GM23338 (cell line): ENCODE measurements around the gene TSPEAR. TPM values are rescaled to one million over a fixed set of nuclear protein-coding genes. Genes with fewer than 3 reads are reported as not detected.

Source experiments
- ATAC-seq: fragments of 200-7000 bp; cut with Tn5 transposase; 3 replicates; pipeline ENCODE4 v1.9.1; 2020
- DNase-seq: peaks from one replicate; pipeline ENCODE4 v3.0.0-alpha.2; 2015; ENCODE audit warnings: low spot score
- H2AFZ ChIP-seq: fragments of 200-600 bp; sonication (generic); 2 replicates; pipeline ENCODE4 v1.8.0; 2016; ENCODE audit warnings: antibody characterized with exemption, mild to moderate bottlenecking, moderate library complexity
- H3F3A ChIP-seq: fragments of 200-600 bp; sonication (generic); replicated peaks from 2 replicates; pipeline ENCODE4 v1.8.0; 2017; ENCODE audit warnings: antibody characterized with exemption, mixed run types, low read depth
- H3K27ac ChIP-seq: fragments of 200-600 bp; sonication (generic); 2 replicates; pipeline ENCODE4 v1.6.1; 2016; ENCODE audit warnings: low read depth
- H3K27me3 ChIP-seq: fragments of 200-600 bp; sonication (generic); 2 replicates; pipeline ENCODE4 v1.8.0; 2016; ENCODE audit warnings: mild to moderate bottlenecking, mixed run types, moderate library complexity; ENCODE audit not compliant: insufficient read depth
- H3K36me3 ChIP-seq: fragments of 200-600 bp; sonication (generic); 2 replicates; pipeline ENCODE4 v1.8.0; 2016; ENCODE audit warnings: mild to moderate bottlenecking; ENCODE audit not compliant: insufficient read depth
- H3K4me1 ChIP-seq: fragments of 200-600 bp; sonication (generic); 2 replicates; pipeline ENCODE4 v1.8.0; 2016; ENCODE audit warnings: mild to moderate bottlenecking, moderate library complexity; ENCODE audit not compliant: insufficient read depth
- H3K4me2 ChIP-seq: fragments of 200-600 bp; sonication (generic); 2 replicates; pipeline ENCODE4 v1.7.1; 2017; ENCODE audit warnings: mixed run types
- H3K4me3 ChIP-seq: fragments of 200-600 bp; sonication (generic); 2 replicates; pipeline ENCODE4 v1.6.1; 2016; ENCODE audit warnings: mixed run types
- H3K79me2 ChIP-seq: fragments of 200-600 bp; sonication (generic); replicated peaks from 2 replicates; pipeline ENCODE4 v1.8.0; 2017; ENCODE audit warnings: mild to moderate bottlenecking; ENCODE audit not compliant: insufficient read depth
- H3K9me2 ChIP-seq: fragments of 200-600 bp; sonication (generic); 2 replicates; pipeline ENCODE4 v1.8.0; 2017; ENCODE audit not compliant: insufficient read depth
- H4K20me1 ChIP-seq: fragments of 200-600 bp; sonication (generic); replicated peaks from 2 replicates; pipeline ENCODE4 v1.8.0; 2017; ENCODE audit warnings: mild to moderate bottlenecking; ENCODE audit not compliant: insufficient read depth
- H3K27ac Mint-ChIP-seq: 2 replicates; pipeline ENCODE4 v1.8.0; 2020; ENCODE audit warnings: inconsistent platforms, mild to moderate bottlenecking, moderate library complexity, mixed read lengths
- H3K27me3 Mint-ChIP-seq: 3 replicates; pipeline ENCODE4 v1.8.0; 2022; ENCODE audit warnings: low read depth, mild to moderate bottlenecking, moderate library complexity, mixed read lengths, inconsistent platforms; ENCODE audit not compliant: insufficient read depth, poor library complexity
- H3K36me3 Mint-ChIP-seq: 3 replicates; pipeline ENCODE4 v1.8.0; 2021; ENCODE audit warnings: low read depth, mild to moderate bottlenecking, inconsistent platforms, moderate library complexity, mixed read lengths
- H3K4me1 Mint-ChIP-seq: 3 replicates; pipeline ENCODE4 v1.8.0; 2020; ENCODE audit warnings: mild to moderate bottlenecking, inconsistent platforms, mixed read lengths
- H3K4me3 Mint-ChIP-seq: 3 replicates; pipeline ENCODE4 v1.8.0; 2021; ENCODE audit warnings: moderate library complexity, mild to moderate bottlenecking, inconsistent platforms, mixed read lengths
- H3K9me3 Mint-ChIP-seq: 3 replicates; pipeline ENCODE4 v1.8.0; 2020; ENCODE audit warnings: moderate library complexity, mild to moderate bottlenecking, inconsistent platforms, mixed read lengths
- CREB1 ChIP-seq: fragments of 250-450 bp; sonication (Bioruptor Pico); IDR thresholded peaks from 2 replicates; pipeline ENCODE4 v1.5.0; 2020; ENCODE audit warnings: low read depth, mild to moderate bottlenecking, moderate library complexity
- EZH2 ChIP-seq: fragments of 200-600 bp; sonication (generic); IDR thresholded peaks from one replicate; pipeline ENCODE4 v1.8.0; 2017; ENCODE audit warnings: antibody characterized with exemption, mild to moderate bottlenecking, low read depth; ENCODE audit not compliant: unreplicated experiment
- EZH2phosphoT487 ChIP-seq: fragments of 200-600 bp; sonication (generic); IDR thresholded peaks from one replicate; pipeline ENCODE4 v1.8.1; 2018; ENCODE audit warnings: antibody characterized with exemption; ENCODE audit not compliant: unreplicated experiment
- JUNB ChIP-seq: IDR thresholded peaks from one replicate; pipeline ENCODE4 v1.6.1; 2016; ENCODE audit warnings: antibody characterized with exemption; ENCODE audit not compliant: unreplicated experiment
- NANOG ChIP-seq: IDR thresholded peaks from 2 replicates; pipeline ENCODE4 v1.6.1; 2016; ENCODE audit warnings: antibody characterized with exemption, borderline replicate concordance
- POLR2AphosphoS5 ChIP-seq: IDR thresholded peaks from 2 replicates; pipeline ENCODE4 v1.6.1; 2016; ENCODE audit warnings: antibody characterized with exemption, low read depth
- REST ChIP-seq: IDR thresholded peaks from one replicate; pipeline ENCODE4 v1.6.1; 2018; ENCODE audit warnings: antibody characterized with exemption; ENCODE audit not compliant: unreplicated experiment
- STAT1 ChIP-seq: IDR thresholded peaks from one replicate; pipeline ENCODE4 v1.6.1; 2016; ENCODE audit warnings: antibody characterized with exemption; ENCODE audit not compliant: unreplicated experiment
- ZNF114 ChIP-seq: fragments of 250-450 bp; sonication (Bioruptor Pico); IDR thresholded peaks from 2 replicates; pipeline ENCODE4 v1.5.0; 2020; ENCODE audit warnings: mild to moderate bottlenecking, moderate library complexity
- ZNF331 ChIP-seq: fragments of 250-450 bp; sonication (Bioruptor Pico); IDR thresholded peaks from 2 replicates; pipeline ENCODE4 v1.5.0; 2020; ENCODE audit warnings: low read depth, mild to moderate bottlenecking, moderate library complexity
- polyA plus RNA-seq: library from polyadenylated mRNA; unstranded; fragments of >200 nt; fragmentation: Nextera tagmentation; extraction: Ambion mirVana; gene quantifications from 2 replicates; pipeline ENCODE4 v1.2.1, GENCODE V29; 2016
- total RNA-seq: library from RNA; depleted of rRNA; stranded (reverse); fragments of >200 nt; shearing (Covaris generic); gene quantifications from 2 replicates; pipeline ENCODE4 v1.2.3, GENCODE V29; 2014
- TF ChIP-seq, protein P1 (sequence below), 2 experiments: fragments of 200-600 bp in 1 of 2; sonication (generic) in 1 of 2; conservative IDR thresholded peaks; 2 replicates each; pipeline versions ENCODE4 v1.5.1 to v1.6.1; 2016 to 2017; ENCODE audit warnings: antibody characterized with exemption in 2 of 2, low read depth in 2 of 2, mild to moderate bottlenecking in 2 of 2, moderate library complexity in 1 of 2
- TF ChIP-seq, protein P2 (sequence below): fragments of 250-450 bp; sonication (Bioruptor Pico); IDR thresholded peaks from 2 replicates; pipeline ENCODE4 v1.5.0; 2020; ENCODE audit warnings: mild to moderate bottlenecking, moderate library complexity
- TF ChIP-seq, protein P3 (sequence below): IDR thresholded peaks from 2 replicates; pipeline ENCODE4 v1.6.1; 2016; ENCODE audit warnings: antibody characterized with exemption

Gene TSPEAR
- total and polyA plus RNA-seq, 2 experiments from 2014 or later, result 0.35 to 0.92 TPM

DNA sequence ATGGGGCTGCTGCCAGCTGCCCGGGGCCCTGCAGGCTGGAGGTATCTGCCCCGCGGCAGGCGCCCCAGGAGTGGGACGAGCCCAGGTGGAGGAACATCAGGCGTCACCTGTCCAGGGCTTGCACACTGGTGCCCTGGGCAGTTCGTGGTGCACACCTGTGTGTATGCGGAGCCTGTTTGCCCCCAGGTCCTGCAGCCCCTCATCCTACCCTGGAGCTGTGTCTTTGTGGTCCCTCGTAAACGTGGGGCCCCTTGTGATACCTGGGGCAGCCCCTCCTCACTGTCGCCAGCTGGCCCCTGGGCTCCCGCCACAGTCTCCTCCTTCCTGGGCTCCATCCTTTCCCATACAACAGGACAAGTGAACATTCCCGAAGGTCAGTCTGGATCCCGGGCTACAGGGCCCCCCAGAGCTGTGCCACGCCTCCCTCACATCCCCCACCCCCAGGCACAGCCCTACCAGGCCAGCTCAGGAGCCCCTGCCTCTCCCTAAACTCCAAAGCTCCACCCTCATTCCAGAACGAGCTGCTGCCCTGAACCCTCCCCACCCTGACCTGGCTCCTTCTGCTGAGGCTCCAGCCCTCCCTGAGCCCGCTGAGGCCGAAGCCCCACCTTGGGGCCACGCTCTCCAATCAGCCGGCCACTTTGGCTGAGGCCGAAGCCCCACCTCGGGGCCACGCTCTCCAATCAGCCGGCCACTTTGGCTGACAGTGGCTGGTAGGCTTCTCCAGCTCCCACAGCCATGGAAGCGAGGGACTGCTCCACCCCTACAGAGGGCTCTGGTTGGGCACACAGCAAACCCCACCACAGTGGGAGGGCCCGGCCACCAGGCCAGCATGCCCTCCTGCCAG lies 47.6 kb upstream of the TSPEAR start:
- no peaks in the 10 kb centered on the region for H3K27me3 ChIP-seq
- H3K9me2 ChIP-seq, result no peaks in the 10 kb centered on the region
- H3K4me3 Mint-ChIP-seq, result no peak overlapping the region
- H4K20me1 ChIP-seq, result no peaks in the 10 kb centered on the region
- no peaks in the 10 kb centered on the region for H3F3A ChIP-seq
- no peaks in the 10 kb centered on the region for H3K79me2 ChIP-seq
- no peak for TF ChIP-seq CREB1
- no peak for TF ChIP-seq STAT1
- no peak for TF ChIP-seq EZH2phosphoT487
- no peak for TF ChIP-seq POLR2AphosphoS5
- TF ChIP-seq, protein P1, sequence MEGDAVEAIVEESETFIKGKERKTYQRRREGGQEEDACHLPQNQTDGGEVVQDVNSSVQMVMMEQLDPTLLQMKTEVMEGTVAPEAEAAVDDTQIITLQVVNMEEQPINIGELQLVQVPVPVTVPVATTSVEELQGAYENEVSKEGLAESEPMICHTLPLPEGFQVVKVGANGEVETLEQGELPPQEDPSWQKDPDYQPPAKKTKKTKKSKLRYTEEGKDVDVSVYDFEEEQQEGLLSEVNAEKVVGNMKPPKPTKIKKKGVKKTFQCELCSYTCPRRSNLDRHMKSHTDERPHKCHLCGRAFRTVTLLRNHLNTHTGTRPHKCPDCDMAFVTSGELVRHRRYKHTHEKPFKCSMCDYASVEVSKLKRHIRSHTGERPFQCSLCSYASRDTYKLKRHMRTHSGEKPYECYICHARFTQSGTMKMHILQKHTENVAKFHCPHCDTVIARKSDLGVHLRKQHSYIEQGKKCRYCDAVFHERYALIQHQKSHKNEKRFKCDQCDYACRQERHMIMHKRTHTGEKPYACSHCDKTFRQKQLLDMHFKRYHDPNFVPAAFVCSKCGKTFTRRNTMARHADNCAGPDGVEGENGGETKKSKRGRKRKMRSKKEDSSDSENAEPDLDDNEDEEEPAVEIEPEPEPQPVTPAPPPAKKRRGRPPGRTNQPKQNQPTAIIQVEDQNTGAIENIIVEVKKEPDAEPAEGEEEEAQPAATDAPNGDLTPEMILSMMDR (conservative IDR thresholded peaks at IDR 0.05; ENCODE audit: low read depth in 2 of 2), result no peak
- TF ChIP-seq ZNF114, result no peak
- no peak for TF ChIP-seq REST
- TF ChIP-seq JUNB, result no peak
- TF ChIP-seq, protein P2, sequence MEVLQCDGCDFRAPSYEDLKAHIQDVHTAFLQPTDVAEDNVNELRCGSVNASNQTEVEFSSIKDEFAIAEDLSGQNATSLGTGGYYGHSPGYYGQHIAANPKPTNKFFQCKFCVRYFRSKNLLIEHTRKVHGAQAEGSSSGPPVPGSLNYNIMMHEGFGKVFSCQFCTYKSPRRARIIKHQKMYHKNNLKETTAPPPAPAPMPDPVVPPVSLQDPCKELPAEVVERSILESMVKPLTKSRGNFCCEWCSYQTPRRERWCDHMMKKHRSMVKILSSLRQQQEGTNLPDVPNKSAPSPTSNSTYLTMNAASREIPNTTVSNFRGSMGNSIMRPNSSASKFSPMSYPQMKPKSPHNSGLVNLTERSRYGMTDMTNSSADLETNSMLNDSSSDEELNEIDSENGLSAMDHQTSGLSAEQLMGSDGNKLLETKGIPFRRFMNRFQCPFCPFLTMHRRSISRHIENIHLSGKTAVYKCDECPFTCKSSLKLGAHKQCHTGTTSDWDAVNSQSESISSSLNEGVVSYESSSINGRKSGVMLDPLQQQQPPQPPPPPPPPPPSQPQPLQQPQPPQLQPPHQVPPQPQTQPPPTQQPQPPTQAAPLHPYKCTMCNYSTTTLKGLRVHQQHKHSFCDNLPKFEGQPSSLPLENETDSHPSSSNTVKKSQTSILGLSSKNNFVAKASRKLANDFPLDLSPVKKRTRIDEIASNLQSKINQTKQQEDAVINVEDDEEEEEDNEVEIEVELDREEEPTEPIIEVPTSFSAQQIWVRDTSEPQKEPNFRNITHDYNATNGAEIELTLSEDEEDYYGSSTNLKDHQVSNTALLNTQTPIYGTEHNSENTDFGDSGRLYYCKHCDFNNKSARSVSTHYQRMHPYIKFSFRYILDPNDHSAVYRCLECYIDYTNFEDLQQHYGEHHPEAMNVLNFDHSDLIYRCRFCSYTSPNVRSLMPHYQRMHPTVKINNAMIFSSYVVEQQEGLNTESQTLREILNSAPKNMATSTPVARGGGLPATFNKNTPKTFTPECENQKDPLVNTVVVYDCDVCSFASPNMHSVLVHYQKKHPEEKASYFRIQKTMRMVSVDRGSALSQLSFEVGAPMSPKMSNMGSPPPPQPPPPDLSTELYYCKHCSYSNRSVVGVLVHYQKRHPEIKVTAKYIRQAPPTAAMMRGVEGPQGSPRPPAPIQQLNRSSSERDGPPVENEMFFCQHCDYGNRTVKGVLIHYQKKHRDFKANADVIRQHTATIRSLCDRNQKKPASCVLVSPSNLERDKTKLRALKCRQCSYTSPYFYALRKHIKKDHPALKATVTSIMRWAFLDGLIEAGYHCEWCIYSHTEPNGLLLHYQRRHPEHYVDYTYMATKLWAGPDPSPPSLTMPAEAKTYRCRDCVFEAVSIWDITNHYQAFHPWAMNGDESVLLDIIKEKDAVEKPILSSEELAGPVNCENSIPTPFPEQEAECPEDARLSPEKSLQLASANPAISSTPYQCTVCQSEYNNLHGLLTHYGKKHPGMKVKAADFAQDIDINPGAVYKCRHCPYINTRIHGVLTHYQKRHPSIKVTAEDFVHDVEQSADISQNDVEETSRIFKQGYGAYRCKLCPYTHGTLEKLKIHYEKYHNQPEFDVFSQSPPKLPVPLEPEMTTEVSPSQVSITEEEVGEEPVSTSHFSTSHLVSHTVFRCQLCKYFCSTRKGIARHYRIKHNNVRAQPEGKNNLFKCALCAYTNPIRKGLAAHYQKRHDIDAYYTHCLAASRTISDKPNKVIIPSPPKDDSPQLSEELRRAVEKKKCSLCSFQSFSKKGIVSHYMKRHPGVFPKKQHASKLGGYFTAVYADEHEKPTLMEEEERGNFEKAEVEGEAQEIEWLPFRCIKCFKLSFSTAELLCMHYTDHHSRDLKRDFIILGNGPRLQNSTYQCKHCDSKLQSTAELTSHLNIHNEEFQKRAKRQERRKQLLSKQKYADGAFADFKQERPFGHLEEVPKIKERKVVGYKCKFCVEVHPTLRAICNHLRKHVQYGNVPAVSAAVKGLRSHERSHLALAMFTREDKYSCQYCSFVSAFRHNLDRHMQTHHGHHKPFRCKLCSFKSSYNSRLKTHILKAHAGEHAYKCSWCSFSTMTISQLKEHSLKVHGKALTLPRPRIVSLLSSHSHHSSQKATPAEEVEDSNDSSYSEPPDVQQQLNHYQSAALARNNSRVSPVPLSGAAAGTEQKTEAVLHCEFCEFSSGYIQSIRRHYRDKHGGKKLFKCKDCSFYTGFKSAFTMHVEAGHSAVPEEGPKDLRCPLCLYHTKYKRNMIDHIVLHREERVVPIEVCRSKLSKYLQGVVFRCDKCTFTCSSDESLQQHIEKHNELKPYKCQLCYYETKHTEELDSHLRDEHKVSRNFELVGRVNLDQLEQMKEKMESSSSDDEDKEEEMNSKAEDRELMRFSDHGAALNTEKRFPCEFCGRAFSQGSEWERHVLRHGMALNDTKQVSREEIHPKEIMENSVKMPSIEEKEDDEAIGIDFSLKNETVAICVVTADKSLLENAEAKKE (CRISPR knock-in tag), result no peak
- no peak for TF ChIP-seq EZH2
- TF ChIP-seq ZNF331 (CRISPR knock-in tag), result no peak
- TF ChIP-seq, protein P3, sequence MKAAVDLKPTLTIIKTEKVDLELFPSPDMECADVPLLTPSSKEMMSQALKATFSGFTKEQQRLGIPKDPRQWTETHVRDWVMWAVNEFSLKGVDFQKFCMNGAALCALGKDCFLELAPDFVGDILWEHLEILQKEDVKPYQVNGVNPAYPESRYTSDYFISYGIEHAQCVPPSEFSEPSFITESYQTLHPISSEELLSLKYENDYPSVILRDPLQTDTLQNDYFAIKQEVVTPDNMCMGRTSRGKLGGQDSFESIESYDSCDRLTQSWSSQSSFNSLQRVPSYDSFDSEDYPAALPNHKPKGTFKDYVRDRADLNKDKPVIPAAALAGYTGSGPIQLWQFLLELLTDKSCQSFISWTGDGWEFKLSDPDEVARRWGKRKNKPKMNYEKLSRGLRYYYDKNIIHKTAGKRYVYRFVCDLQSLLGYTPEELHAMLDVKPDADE, result no peak
- no peak for TF ChIP-seq NANOG
- peaks cover 3% of the 10 kb centered on the region; the same call in 2 of the 3 replicates for H3K36me3 Mint-ChIP-seq
- no peak overlapping the region for H2AFZ ChIP-seq
- H3K27ac ChIP-seq, result no peak overlapping the region
- peaks cover 18% of the 10 kb centered on the region for H3K4me1 Mint-ChIP-seq
- no peaks in the 10 kb centered on the region; the same call in 1 of the 2 replicates for H3K36me3 ChIP-seq
- no peaks in the 10 kb centered on the region; the same call in 1 of the 2 replicates for H3K4me1 ChIP-seq
- no peak overlapping the region for H3K4me2 ChIP-seq
- no peak overlapping the region for H3K4me3 ChIP-seq
- ATAC-seq (peak; percentile 57), DNase-seq (no peak)
- H3K27me3 Mint-ChIP-seq, result peaks cover 3% of the 10 kb centered on the region
- H3K9me3 Mint-ChIP-seq, result peaks cover 12% of the 10 kb centered on the region
- H3K27ac Mint-ChIP-seq, result no peak overlapping the region
